Stimulated activated CD4-positive, alpha-beta T cell treated with anti-CD3 and anti-CD28 coated beads, TNF-alpha, amount 100 ng/mL, for 24 hours (primary cell): ENCODE results near the gene WDR7.

Experiments used
- DNase-seq, 3 experiments: peaks; one replicate each; pipeline ENCODE4 v3.0.0-alpha.2; 2020; ENCODE audit warnings: low read depth in 3 of 3

Gene WDR7

DNA sequence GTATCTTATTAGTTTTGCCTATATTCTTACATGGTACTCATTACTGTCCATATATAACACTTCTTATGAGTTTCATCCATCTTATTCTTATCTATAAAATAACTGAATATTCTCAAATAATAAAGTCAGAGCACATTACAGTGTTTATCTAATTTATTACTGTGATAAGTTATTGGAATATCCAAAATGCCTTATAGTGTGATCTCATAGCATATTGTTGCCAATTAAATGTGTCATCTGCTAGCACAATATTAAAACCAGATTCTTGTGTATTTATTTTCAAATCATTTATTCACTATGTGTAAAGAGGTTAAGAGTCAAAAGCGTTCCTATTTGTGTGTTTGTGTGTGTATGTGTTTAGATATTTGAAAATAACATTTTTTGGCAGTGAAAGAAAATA lies 151.9 kb downstream of the WDR7 start:
- DNase-seq: no peak

DNA sequence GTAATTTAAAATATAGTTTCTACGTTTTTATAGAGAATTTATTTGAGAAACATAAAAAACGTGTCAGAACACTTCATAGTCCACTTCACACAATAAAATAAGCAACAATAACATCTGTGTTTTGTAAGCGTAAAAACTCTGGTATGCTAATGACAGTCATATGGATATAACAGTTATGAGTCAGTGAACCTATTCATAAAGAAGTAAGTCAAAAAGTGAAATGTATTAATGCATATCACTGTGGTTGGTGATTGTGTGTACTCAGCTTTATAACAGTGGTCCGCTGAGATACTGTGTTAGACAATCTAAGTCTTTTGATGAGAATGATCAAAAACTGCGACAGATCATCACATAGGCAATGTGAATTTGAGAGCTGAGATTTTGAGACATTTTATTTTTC lies 153.2 kb downstream of the WDR7 start:
- no peak for DNase-seq

DNA sequence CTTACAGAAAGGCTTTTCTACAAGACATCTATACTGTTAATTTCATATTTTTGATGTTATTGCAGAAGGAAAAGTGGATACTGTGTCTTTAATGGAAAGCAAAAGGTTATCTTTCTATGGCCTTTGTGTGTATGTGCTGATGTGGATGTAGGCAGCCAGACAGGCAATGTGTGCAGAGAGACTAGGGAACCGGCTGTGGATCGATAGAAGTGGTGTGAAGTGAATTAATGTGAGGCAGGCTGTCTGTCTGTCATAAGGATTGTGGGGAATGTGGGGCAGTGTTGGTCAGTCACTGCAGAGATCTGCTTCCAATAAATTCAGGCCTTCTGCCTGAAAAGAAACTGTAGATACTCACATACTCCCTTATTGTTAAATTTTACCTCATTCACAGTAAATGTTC lies 156.7 kb downstream of the WDR7 start:
- DNase-seq: no peak

DNA sequence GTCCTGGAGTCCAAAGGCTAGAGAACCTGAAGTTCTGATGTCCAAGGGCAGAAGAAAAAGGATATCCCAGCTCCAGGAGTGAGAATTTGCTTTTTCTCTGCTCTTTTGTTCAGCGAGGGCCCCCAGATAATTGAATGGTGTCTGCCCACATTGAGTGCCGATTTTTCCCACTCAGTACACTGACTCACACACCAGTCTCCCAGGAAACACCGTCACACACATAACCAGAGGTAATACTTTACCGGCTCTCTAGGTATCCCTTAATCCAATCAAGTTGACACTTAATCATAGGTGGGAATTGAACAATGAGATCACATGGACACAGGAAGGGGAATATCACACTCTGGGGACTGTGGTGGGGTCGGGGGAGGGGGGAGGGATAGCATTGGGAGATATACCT lies 161.5 kb downstream of the WDR7 start:
- no peak for DNase-seq

DNA sequence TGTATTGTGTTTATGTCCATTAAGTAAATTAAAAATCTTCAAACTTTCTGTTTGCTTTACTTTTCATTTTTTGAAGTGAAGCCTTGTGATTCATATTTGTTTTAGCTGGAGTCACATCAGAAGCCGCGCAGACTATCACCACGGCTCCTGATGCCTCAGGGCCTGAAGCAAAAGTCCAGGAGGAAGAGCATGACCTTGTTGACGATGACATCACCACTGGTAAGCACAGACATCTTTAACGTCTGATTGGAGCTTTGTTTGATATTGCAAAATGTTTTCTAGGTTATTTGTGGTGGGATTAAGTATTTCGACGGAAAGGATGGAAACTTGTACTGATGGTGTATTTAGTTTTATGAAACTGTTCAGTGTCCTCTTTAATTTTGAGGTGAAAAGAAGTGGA lies 164.8 kb downstream of the WDR7 start:
- DNase-seq: no peak

DNA sequence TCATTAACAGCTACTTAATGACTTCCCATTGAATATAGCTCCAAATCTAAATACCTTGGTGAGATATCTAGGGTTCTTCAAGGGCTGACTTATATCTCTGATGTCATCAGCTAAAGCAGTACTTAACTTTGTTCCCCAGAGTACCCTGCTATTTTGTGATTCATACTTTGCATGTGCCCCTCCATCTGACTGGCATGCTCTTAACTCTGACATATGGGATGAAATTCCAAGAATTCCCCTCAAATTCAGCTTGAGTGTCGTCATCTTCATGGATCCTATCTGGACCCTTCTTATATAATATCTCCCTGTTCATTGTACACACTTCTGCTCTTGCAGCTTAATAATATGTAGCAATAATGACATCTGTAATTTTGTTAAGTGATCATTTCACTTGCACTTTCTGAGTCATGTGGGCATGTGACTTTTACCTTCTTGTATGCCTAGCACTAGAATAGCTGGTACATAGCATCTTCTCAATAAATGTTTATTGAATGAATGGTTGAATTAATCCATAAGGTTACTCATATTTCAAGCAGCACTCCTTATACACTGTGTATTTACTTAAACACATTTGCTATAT lies 172.9 kb downstream of the WDR7 start:
- no peak for DNase-seq

DNA sequence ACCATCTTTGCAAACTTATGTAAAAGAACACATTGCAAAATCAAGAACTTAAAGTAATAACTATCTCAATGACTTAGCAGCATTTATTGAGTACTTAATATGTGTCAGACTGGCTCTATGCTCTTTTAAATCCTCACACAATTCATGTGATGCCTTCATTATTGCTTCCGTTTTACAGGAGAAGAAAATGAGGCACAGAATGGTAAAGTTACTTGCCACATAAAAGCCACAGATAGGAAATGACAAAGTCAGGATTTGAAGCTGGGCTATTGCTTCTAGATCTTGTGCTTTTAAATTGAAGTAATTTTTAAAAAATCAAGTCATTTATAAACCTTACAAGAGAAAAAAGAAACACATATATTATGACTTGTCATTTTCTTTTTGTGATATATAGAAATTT lies 174.2 kb downstream of the WDR7 start:
- no peak for DNase-seq

DNA sequence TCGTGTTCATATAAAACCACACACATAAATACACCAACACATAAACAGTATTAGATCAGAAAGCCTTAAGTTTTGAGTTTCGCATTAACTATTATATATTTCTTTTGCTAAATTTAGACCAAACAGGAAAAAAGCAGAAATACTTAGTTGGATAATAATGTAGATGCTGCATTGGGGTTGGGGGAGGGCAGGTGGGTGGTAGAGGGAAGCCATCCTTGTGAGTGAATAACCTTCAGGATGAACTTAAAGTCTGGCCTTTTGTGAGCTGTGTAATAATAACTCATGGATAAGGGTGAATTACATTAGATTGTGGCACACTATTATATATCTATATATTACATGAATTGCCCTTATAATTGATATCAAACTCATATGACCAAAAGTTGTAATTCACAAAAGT lies 174.7 kb downstream of the WDR7 start:
- DNase-seq: no peak

DNA sequence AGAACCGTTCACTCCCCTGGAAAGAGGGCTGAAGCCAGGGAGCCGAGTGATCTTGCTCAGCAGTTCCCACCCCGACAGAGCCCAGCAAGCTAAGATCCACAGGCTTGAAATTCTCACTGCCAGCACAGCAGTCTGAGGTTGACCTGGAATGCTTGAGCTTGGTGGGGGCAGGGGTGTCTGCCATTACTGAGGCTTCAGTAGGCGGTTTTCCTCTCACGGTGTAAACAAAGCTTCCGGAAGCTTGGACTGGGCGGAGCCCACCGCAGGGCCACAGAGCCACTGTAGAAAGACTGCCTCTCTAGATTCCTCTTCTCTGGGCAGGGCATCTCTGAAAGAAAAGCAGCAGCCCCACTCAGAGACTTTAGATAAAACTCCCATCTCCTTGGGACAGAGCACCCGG lies 180.8 kb downstream of the WDR7 start:
- no peak for DNase-seq

DNA sequence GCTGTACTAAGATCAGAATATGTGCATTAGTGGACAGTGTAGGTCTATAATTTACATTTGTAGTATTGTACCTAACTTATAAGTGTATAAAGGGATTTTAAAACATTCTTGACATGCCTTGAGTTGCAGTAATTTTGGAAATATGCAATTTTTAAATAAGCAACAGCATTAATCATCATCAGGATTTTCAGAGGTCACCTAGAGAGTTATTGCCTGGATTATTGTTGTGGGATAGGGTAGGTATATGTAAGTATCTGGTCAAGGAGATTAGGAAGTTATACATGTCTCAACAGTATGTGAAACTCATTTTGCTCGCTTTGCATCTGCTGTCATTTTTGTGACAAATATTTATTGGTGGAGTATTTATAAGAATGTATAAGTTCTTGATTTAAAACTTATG lies 184.2 kb downstream of the WDR7 start:
- no peak for DNase-seq

DNA sequence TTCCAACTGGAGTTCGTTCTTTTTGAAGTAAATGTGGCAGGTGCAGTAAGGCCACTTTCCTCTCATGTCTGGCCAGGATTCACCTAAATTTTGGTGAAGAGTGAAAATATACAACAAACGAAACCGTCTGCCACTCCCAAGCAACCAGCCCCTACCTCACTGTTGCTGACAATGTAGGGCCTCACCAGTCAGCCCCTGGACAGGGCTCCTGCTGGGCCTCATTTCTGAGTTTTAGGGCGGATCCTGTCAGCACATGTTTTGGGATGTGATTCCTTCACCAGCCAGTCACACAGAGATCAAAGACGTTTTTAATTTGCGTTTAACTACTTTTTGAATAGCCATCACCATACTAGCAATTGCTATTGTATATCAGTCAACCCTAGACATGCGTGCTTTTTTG lies 185.0 kb downstream of the WDR7 start:
- DNase-seq: no peak

DNA sequence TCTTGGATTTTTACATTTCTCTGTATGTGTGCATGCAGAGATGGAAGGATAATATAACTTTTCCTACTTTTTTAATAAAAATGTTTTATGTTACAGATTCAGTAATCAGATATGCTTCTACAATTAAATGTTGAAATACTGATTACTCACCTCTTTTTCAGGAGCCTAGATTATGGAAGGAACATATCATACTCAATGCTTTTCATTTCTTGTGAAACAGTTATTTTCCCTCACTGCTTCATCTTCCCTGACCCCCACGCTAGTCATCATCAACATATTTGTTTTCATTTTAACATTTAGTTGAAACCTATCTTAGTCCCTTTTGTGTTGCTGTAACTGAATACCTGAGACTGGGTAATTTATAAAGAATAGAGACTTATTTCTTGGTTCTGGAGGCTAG lies 190.7 kb downstream of the WDR7 start:
- no peak for DNase-seq

DNA sequence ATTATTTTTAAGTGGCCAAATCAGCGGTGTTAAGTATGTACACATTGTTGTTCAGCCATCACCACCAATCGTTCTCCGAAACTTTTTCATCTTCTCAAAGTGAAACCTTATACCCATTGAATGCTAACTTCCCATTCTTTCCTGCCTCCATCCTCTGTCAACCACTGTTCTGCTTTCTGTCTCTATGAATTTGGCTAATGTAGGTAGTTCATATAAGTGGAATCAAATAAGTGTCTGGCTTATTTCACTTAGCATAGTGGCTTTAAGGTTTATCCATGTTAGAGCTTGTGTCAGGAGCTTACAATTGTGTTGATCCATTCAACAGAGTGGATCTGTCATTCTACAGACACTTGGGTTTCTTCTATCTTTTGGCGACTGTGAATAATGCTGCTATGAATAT lies 192.1 kb downstream of the WDR7 start:
- DNase-seq: no peak

DNA sequence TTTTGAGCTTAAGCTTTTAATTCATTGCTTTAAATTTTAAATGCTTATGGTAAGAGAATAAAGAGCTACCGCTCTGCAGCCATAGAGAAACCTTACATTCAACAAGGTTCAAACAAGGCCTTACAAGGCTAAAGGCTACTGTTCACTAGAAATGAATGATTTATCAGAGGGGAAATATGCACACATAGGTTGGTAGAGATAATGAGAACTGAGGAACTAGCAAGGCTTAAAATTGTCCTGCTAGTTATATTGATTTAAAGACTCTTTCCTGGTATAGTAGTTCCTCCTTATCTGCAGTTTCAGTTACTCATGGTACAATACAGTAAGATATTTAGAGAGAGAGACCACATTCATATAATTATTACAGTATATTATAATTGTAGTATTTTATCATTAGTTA lies 193.4 kb downstream of the WDR7 start:
- DNase-seq: no peak

DNA sequence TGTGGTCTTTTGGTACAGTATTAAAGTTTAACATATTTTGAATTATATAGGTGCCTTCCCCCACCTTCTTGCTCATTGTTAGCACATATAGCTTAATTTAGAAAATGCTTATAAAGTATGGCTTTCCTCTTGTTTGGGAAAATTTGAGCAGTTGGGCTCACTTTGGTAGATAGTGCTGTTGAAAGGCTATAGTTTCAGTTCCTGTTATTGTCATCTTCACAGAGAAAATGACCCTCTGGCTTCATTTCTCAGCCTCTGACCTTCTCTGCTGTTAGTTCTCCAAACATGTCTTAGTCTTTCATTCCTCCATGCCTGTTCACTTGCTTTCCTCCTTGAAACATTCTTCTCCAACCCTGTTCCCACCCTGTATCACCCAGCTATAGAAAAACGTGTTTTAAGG lies 200.6 kb downstream of the WDR7 start:
- DNase-seq: no peak

DNA sequence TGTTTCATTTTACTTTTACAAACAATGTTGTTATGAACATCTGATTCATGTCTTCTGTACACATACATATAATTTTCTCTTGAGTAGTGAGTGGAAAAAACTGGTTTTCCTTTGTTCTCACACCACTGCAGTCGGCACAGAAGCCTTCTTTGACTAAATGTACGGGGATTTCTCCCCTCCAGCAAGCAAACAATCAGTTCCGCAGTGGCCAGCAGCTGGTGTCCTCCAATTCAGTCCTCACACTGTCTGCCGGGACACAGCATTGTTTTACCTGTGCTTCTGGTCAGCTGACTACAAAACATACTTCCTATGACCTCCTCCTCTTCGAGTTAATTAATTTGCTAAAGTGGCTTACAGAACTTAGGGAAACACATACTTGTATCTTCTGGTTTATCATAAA lies 202.8 kb downstream of the WDR7 start:
- no peak for DNase-seq

DNA sequence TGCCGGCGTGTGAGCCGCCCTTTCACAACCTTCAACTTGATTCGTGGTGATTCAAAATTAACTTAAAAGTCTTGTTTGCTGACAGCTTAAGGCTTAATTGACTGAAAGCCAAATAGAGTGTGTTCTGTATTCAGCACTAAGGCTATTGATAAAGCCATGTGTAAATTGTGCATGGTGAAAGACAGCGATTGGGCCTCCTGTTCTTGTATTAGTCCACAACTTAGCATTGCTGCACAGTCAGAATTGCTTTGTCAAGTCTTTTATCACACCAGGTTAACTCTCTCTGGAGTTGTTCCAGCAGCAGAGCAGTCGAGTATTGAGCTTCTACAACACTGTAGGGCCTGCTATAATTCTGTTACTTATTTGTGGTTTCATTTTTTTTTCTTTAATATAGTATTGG lies 210.1 kb downstream of the WDR7 start:
- no peak for DNase-seq

DNA sequence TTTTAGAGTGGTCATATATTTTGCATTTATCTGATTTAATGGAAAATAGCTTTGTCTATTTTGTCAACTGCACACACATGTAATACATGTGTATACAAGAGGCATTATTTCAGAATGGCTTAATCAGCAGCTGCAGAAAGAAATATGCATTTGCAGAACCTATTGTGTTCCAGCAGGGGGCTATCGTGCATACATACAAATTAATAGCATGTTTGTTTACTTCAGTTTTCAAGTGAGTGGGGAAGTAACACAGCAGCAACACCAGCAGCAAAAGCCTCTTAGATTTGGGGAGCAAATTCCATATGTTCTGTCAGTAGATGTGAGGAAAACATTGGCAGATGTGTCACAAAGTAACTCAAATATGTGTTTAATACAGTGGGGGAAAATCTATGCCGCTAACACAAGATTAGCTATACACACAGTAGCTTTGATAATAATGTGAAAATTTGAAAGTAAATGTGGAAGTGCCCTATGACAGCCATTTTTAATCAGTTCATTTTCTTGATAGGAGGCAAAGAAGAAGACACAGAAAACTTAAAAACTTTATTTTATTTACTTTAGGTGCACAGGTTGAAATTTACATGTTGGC lies 218.1 kb downstream of the WDR7 start:
- DNase-seq: no peak

DNA sequence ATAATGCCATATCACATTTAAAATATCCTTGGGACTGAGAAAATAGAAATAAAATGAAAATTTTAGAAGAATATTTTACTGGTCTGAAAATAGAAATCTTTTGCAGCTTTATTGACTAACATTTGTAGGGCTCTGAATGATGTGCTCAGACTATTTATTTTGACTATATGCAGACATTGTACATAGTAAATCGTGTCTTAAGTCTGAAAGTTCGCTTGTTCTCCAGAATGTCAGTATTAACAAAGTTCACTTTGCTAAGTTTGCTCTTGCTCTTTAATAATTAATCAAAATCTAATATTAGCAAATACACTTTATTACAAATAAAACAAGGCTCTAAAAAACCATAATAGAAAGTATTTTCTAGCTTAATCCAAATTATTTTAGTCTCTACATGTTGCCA lies 219.8 kb downstream of the WDR7 start:
- no peak for DNase-seq

DNA sequence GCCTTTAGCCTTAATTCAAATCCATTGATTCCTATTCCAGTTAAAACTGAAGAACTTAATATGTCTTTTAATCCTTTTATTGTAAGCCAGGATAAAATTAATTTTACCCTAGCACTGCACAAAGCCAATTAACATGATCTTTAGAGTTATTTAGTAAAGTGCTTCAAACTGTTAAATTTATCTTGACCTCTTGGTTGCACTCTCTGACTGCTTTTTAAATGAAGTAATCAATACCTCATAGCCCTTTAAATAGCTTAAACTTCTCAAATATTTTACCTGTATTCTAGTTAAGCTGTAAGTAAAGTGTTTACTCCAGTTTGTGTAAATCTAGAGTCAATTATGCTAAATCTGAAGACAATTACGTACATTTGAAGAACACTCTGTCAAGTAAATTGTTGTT lies 221.0 kb downstream of the WDR7 start:
- no peak for DNase-seq

DNA sequence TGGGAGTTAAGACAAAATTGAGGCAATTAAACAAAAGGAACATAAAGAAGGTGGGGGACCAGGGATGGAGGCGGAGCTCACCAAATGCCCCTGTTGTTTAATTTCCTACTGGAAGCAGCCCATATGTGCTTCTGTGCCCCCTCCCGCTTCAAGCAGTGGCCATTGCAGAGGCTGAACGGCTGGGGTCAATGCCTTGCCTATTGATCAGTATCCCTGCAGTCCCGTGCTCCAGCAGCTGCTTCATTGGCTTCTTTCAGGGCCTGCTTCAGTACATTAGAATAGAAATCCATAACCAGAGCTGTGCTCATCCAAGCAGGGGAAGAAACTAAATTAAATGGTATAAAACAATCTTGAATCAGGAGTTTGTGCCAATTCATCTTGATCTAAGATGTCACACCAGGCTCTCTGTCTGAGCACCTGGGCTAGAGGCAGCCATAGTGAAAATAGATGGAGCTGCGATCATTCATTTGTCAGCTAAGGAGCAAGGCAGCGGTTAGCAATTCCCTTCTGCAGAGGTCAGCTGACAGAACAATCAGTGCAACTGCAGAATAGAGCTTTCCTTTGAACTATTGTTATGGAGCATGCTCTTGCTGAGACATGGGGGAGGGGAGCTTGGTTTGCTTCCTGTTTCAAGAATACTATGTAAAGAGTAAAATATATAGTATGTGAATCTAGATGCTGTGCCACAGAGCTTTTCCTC lies 222.4 kb downstream of the WDR7 start:
- DNase-seq: no peak

DNA sequence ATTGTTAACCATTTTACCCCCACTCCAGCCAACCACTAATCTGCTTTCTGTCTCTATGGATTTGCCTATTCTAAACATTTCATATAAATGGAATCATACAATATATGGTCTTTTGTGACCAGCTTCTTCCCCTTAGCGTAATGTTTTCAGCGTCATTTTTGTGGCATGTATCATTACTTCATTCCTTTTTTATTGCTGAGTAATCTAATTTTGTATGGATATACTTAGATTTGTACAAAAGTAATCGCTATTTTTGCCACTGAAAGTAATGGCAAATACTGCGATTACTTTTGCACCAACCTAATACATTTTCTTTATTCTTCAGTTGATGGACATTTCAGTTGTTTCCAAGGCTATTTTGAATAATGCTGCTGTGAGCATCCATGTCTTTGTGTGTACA lies 227.6 kb downstream of the WDR7 start:
- DNase-seq: no peak

DNA sequence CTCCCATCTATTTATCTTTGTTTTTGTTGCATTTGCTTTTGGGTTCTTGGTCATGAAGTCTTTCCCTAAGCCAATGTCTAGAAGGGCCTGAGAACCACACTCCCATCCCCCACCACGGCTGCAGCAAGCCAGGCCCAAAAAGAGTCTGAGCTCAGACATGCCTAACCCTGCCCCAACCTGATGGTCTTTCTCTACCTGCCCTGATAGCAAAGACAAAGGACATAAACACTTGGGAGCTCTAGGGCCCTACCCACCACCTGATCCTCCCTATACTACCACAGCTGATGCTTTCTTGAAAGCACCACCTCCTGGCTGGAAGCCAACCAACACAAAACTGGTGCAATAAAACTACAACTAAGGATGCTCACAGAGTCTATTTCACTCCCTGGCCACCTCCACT lies 233.4 kb downstream of the WDR7 start:
- DNase-seq: no peak

DNA sequence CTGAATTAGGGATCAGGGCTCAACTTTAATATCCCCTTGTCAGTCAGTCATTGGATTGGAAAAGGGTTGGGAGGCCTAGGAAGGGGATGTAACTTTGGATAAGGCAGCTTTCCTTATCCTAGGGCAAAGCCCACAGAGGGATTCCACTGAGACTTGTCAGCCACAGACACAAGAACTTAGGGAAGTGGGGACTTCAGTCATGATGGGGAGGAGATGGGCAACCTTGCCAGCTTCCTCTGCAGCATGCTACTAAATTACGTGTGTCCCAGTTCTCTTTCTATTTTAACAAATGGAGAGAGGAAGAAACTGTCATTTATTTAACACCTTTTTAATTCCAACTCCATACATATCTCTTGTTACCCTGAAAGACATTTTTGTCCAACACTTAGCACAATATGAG lies 237.8 kb downstream of the WDR7 start:
- DNase-seq: no peak
